Measurements from ENCODE around the gene TMED4. TPM values are rescaled to one million over a fixed set of nuclear protein-coding genes. Genes with fewer than 3 reads are reported as not detected.
A peak's percentile ranks its signal among the peaks of the same experiment; 100 is the strongest.

TMED4 gene
- total RNA-seq, 1 experiment from 2014 or later = 62.4 TPM

- Histone ChIP-seq H2BK15ac (ENCODE audit: low read depth, low read length) (no peak overlapping the region), H2BK5ac (ENCODE audit: insufficient read length, low read length) (no peak overlapping the region), H3K79me2 (ENCODE audit: insufficient read depth, low read length) (peaks cover 2% of the 10 kb centered on the region; the same call in 1 of the 2 replicates), H2BK12ac (ENCODE audit: insufficient read length, low read depth, low read length) (no peak overlapping the region), H3K79me1 (ENCODE audit: insufficient read depth, low read depth, low read length, poor library complexity, severe bottlenecking) (no peaks in the 10 kb centered on the region), H3K27ac (ENCODE audit: insufficient read length, low read depth, low read length) (no peak overlapping the region), H4K20me1 (ENCODE audit: control insufficient read depth, insufficient read depth, insufficient read length) (no peaks in the 10 kb centered on the region), H3K4me1 (ENCODE audit: insufficient read depth, low read length) (peaks cover 2% of the 10 kb centered on the region; the same call in 1 of the 2 replicates), H3K23ac (ENCODE audit: insufficient read length, low read depth, low read length) (no peak overlapping the region), H3K56ac (ENCODE audit: insufficient read length, low read depth, low read length) (no peak overlapping the region), H2AK5ac (ENCODE audit: insufficient read length, low read length) (no peak overlapping the region), H3K14ac (ENCODE audit: insufficient read depth, low read length) (no peak overlapping the region), H3K27me3 (ENCODE audit: insufficient read depth, low read length) (no peaks in the 10 kb centered on the region), H4K91ac (ENCODE audit: insufficient read length, low read depth, low read length) (no peak overlapping the region), H3T11ph (ENCODE audit: low read length) (no peak overlapping the region), H4K5ac (ENCODE audit: insufficient read length, low read depth, low read length) (no peak overlapping the region), H2BK120ac (ENCODE audit: low read depth, low read length, poor library complexity, severe bottlenecking) (no peak overlapping the region), H3K18ac (ENCODE audit: insufficient read length, low read depth, low read length) (no peak overlapping the region), H3K9me3 (ENCODE audit: control insufficient read depth, low read depth, low read length) (no peaks in the 10 kb centered on the region), H3K4ac (ENCODE audit: low read depth, low read length) (no peak overlapping the region), H2BK20ac (ENCODE audit: low read depth, low read length, poor library complexity, severe bottlenecking) (no peak overlapping the region), H3K23me2 (ENCODE audit: insufficient read length, low read depth, low read length, poor library complexity, severe bottlenecking) (no peaks in the 10 kb centered on the region), H2AFZ (ENCODE audit: low read length) (no peak overlapping the region), H3K9ac (ENCODE audit: extremely low read depth, insufficient read length, low read length) (no peak overlapping the region), H4K8ac (replicated peaks; ENCODE audit: insufficient read length, low read depth, low read length) (no peak overlapping the region), H3K4me2 (ENCODE audit: insufficient read depth, insufficient read length, low read length) (no peak overlapping the region)
- WGBS (ENCODE audit: extremely low coverage, insufficient read length, low lambda C conversion rate) = no CpG with 5 or more reads among the region's 13 CpGs
- H3K27ac Mint-ChIP-seq = peak overlapping the region in 1 of 3 experiments; percentile 53; a peak in 1 of 7 replicates
- DNase-seq = no peak
- H3K9me3 Mint-ChIP-seq = no peaks in the 10 kb centered on the region
- TF ChIP-seq, protein P1, sequence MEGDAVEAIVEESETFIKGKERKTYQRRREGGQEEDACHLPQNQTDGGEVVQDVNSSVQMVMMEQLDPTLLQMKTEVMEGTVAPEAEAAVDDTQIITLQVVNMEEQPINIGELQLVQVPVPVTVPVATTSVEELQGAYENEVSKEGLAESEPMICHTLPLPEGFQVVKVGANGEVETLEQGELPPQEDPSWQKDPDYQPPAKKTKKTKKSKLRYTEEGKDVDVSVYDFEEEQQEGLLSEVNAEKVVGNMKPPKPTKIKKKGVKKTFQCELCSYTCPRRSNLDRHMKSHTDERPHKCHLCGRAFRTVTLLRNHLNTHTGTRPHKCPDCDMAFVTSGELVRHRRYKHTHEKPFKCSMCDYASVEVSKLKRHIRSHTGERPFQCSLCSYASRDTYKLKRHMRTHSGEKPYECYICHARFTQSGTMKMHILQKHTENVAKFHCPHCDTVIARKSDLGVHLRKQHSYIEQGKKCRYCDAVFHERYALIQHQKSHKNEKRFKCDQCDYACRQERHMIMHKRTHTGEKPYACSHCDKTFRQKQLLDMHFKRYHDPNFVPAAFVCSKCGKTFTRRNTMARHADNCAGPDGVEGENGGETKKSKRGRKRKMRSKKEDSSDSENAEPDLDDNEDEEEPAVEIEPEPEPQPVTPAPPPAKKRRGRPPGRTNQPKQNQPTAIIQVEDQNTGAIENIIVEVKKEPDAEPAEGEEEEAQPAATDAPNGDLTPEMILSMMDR (conservative IDR thresholded peaks at IDR 0.05) = no peak
- peaks cover 4 to 28% (median 17%) of the 10 kb centered on the region in 3 experiments for H3K36me3 Mint-ChIP-seq (ENCODE audit: insufficient read depth in 1 of 3, low read depth in 3 of 3)
- H3K27me3 Mint-ChIP-seq (ENCODE audit: low read depth) = no peaks in the 10 kb centered on the region
- H3K4me3 Mint-ChIP-seq = no peak overlapping the region; a peak in 1 of 5 replicates
- peaks cover 24 to 33% of the 10 kb centered on the region in 2 experiments for H3K4me1 Mint-ChIP-seq
Measured at GRCh38 chr7:44629829-44630522, 47.9 kb upstream of the TMED4 start.
